ENCODE results near the gene CASKIN2.
A peak's percentile ranks its signal among the peaks of the same experiment; 100 is the strongest.
"Not testable (repeated sequence)": the region's sequence is repeated elsewhere in the genome, so short reads cannot be mapped to it uniquely, and the experiment has no call there.

Gene CASKIN2

GRCh38 chr17:75460295-75460694, 55.0 kb downstream of the CASKIN2 start:
- no peak for DNase-seq

GRCh38 chr17:75459590-75460267, 55.6 kb downstream of the CASKIN2 start:
- DNase-seq = no peak

GRCh38 chr17:75459246-75459589, 56.1 kb downstream of the CASKIN2 start:
- no peak for DNase-seq

GRCh38 chr17:75457047-75457654, 58.2 kb downstream of the CASKIN2 start:
- peak; percentile 13 for DNase-seq

GRCh38 chr17:75456417-75457046, 58.8 kb downstream of the CASKIN2 start, which contains the start of gene TMEM94:
Gene TMEM94 (plus strand): TSS chr17:75456635. CDS start chr17:75471906, 15,271 bp downstream.
- peak; percentile 89 for DNase-seq

- no peak for DNase-seq
These were observed 59.3 kb downstream of the CASKIN2 start for GRCh38 chr17:75456039-75456416.

GRCh38 chr17:75454672-75455071, 60.7 kb downstream of the CASKIN2 start:
- not testable (repeated sequence) for DNase-seq

- DNase-seq = no peak
These were observed 61.1 kb downstream of the CASKIN2 start for GRCh38 chr17:75454193-75454592.

- DNase-seq = no peak
These were observed 65.1 kb downstream of the CASKIN2 start for GRCh38 chr17:75450270-75450669.
